Measurements from ENCODE around the gene ATG16L2. TPM values are rescaled to one million over a fixed set of nuclear protein-coding genes. Genes with fewer than 3 reads are reported as not detected.
A peak's percentile ranks its signal among the peaks of the same experiment; 100 is the strongest.

ATG16L2 gene
- total RNA-seq, 4 donors from 2014 or later = 8.3 to 27.9 (median 16.5) TPM

GRCh38 chr11:72815110-72815618, 953 bp downstream of the ATG16L2 start:
- Histone ChIP-seq H3K27ac (peak overlapping the region in 3 of 4 donors; percentile 92 to 96 (median 93)), H3K27me3 (no peaks in the 10 kb centered on the region), H3K9me3 (no peaks in the 10 kb centered on the region), H3K36me3 (peaks cover 0 to 34% of the 10 kb centered on the region in 2 donors), H3K4me1 (peaks cover 0 to 53% (median 24%) of the 10 kb centered on the region in 3 donors), H3K4me3 (peak overlapping the region; percentile 59 to 67)
- TF ChIP-seq POLR2AphosphoS5 (IDR thresholded peaks at IDR 0.05) = no peak
- no peak for TF ChIP-seq EP300 (IDR thresholded peaks at IDR 0.05)
- no peak for TF ChIP-seq POLR2A (IDR thresholded peaks at IDR 0.05)
- TF ChIP-seq CTCF (IDR thresholded peaks at IDR 0.05) = no peak
- no peak for ATAC-seq
- WGBS, 2 donors (ENCODE audit: low coverage in 1 of 2) = 100% methylated on average over 1 of the region's 13 CpGs; no CpG with 5 or more reads in 1 of the 2 donors

- Histone ChIP-seq H3K4me3 (no peak overlapping the region), H3K36me3 (peaks cover 0 to 40% of the 10 kb centered on the region in 2 donors), H3K27me3 (no peaks in the 10 kb centered on the region), H3K4me1 (peaks cover 0 to 55% (median 28%) of the 10 kb centered on the region in 3 donors), H3K9me3 (no peaks in the 10 kb centered on the region), H3K27ac (no peak overlapping the region)
- 100% methylated on average over 2 of the region's 7 CpGs; no CpG with 5 or more reads in 1 of the 2 donors for WGBS, 2 donors (ENCODE audit: low coverage in 1 of 2)
- no peak for ATAC-seq
- no peak for TF ChIP-seq CTCF (IDR thresholded peaks at IDR 0.05)
Measured at GRCh38 chr11:72816404-72816990, 2.3 kb downstream of the ATG16L2 start.

GRCh38 chr11:72817966-72818365, 3.8 kb downstream of the ATG16L2 start:
- H3K27ac ChIP-seq = no peak overlapping the region
- ATAC-seq = no peak
- peaks cover 0 to 40% of the 10 kb centered on the region in 2 donors for H3K36me3 ChIP-seq
- no peaks in the 10 kb centered on the region for H3K9me3 ChIP-seq
- WGBS, 2 donors (ENCODE audit: low coverage in 1 of 2) = 92 to 98% methylated on average over 3 to 4 of the region's 4 CpGs
- TF ChIP-seq POLR2AphosphoS5 (IDR thresholded peaks at IDR 0.05) (no peak), POLR2A (IDR thresholded peaks at IDR 0.05) (no peak), EP300 (IDR thresholded peaks at IDR 0.05) (no peak), CTCF (IDR thresholded peaks at IDR 0.05) (no peak)
- H3K27me3 ChIP-seq = no peaks in the 10 kb centered on the region
- H3K4me3 ChIP-seq = no peak overlapping the region
- H3K4me1 ChIP-seq = peaks cover 0 to 54% (median 20%) of the 10 kb centered on the region in 3 donors

- 41 to 76% methylated on average over 2 to 3 of the region's 4 CpGs for WGBS, 2 donors (ENCODE audit: low coverage in 1 of 2)
- no peak for TF ChIP-seq EP300 (IDR thresholded peaks at IDR 0.05)
- TF ChIP-seq CTCF (IDR thresholded peaks at IDR 0.05) = no peak
- no peak for TF ChIP-seq POLR2AphosphoS5 (IDR thresholded peaks at IDR 0.05)
- no peak for TF ChIP-seq POLR2A (IDR thresholded peaks at IDR 0.05)
- no peak for ATAC-seq
- peaks cover 0 to 40% of the 10 kb centered on the region in 2 donors for H3K36me3 ChIP-seq
- peaks cover 0 to 45% (median 14%) of the 10 kb centered on the region in 3 donors for H3K4me1 ChIP-seq
- no peaks in the 10 kb centered on the region for H3K9me3 ChIP-seq
- no peak overlapping the region for H3K4me3 ChIP-seq
- no peaks in the 10 kb centered on the region for H3K27me3 ChIP-seq
- no peak overlapping the region for H3K27ac ChIP-seq
Measured at GRCh38 chr11:72818971-72819370, 4.8 kb downstream of the ATG16L2 start.
